ENCODE results near the gene CLDN34.

CLDN34 gene

GRCh38 chrX:10017872-10018271, 50.7 kb downstream of the CLDN34 start:
- DNase-seq = no peak
